HG02884 (cell line): ENCODE measurements around the gene SLC35E2B.
"Not testable (repeated sequence)": the region's sequence is repeated elsewhere in the genome, so short reads cannot be mapped to it uniquely, and the experiment has no call there.

Experiments used
- ATAC-seq: cut with Tn5 transposase; IDR thresholded peaks from one replicate; pipeline ENCODE4 v1.9.1; 2021; ENCODE audit warnings: mild to moderate bottlenecking, moderate library complexity; ENCODE audit not compliant: unreplicated experiment

SLC35E2B gene

DNA sequence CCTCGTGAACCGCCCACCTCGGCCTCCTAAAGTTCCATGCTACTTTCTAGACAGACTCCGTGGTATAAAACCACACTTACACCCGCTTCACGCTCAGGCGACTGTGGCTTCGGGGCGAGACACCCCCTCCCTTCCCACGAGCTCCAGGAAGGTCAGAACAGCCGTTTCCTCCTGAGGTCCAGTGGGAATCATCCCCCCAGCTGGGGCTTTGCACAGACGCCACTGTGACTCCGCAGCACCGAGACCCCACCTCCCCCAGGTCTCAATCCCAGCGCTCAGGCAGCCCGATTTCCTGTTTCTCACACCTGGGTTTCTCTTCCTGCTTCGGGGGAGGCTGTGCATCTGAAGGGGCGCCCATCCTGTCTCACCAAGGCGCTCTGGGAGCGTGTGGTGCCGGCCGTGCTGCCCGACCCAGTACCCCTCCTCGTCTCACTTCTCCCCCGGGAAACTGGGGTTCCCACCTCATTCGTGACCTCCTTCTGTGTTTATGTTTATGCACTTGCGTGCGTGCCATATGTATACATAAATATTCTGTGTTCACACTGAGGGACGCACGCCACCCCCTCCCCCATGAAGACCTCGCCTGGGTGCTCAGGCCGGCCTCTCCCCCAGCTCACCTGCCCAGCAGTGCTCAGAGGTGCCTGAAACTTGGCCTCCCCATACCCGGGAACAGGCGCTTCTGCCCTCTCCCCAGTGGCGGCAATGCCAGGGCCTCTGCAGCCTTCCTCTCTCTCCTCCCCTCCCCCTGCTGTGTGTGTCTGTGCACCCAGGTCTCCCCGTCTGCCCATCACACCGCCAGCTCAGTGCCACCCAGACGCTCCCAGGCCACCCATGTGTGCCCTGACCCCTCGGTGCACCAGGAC, 14.6 kb downstream of the SLC35E2B start:
- peak; percentile 54 for ATAC-seq

DNA sequence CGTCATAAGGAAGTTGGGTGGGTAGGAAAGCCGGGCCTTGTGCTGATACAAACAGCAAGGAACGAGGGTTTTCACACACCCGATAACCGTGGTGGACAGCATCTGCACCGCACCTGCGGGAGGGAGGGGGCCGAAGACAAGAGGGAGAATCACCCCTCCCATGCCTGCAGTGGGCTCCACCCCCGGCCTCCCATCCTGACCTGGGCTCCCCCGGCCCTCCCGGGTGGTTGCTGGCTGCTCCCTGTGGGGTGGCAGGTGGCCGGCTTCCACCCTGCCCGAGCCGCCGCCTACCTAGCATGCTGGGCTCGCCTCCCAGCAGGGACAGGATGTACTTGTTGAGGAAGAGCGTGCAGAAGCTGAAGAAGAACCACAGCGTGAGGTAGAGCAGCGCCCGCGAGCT, 16.5 kb downstream of the SLC35E2B start:
- ATAC-seq = not testable (repeated sequence)

DNA sequence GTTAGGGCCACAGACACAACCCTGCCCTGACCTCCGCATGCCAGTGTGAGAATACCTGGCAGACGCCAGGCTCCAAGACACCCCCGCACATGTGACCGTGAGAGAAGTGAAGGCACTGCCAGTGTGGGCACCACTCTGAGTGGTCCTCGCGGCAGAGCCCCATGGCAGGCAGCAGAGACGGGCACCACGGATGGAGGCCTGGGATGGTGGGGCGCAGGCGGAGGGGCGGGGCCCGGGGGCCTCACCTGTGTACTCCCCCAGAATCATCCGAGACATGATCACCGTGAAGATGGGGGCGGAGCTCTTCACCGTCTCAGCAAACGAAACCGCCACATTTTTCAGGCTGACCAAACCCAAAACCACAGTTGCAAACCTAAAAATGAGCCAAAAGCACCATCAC, 17.4 kb downstream of the SLC35E2B start:
- ATAC-seq = not testable (repeated sequence)

DNA sequence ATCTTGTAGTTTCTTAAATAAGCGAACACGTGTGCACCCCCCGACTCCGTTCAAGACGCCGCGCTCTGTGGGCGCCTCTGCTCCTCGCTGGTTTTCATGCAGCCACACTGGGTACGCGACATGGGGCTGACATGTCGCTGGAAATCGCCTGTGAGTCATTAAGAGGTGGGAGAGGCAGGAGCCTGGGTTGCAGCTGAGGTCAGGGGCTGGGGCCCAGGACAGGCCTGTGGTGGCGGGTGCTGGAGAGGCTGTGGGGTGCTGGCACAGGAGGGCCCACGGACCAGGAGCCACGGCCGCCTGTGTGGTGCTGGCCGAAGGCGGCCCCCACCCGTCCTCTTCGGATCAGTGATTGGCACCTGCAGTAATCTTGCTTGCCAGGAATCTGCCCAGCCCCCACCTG, 17.8 kb downstream of the SLC35E2B start:
- ATAC-seq = not testable (repeated sequence)

DNA sequence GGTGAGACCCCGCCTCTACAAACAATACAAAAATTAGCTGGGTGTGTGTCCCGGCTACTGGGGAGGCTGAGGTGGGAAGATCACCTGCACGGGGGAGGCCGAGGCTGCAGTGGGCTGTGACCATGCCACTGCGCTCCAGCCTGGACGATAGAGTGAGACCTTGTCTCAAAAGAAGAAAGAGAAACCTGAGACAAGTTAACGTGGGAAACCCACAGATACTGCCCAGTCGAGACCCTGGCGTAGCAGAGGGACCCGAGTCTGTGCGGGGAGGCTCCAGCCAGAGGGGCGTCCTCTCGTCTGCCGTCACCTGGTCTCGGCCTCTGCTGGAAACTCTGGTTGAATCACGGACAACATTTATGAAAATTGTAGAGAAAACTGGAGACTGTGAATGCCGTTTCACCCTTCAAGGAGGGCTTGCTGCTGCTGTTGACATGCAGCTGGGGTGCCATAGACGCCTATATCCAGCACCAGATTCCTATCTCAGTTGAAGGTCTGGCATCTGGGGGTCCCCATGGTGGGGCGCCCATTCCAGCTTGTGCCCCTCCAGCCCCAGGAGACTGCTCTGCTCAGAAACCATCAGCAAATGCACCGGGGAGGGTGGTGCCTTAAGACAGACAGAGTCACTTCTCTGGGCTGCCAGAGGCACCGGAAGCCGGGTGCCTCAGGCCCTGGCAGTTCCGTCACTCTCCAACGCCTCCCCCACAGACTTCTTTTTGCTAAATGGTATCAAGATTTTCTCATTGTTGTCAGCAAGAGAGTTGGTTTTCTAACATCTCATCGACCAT, 20.2 kb downstream of the SLC35E2B start:
- ATAC-seq = no peak

DNA sequence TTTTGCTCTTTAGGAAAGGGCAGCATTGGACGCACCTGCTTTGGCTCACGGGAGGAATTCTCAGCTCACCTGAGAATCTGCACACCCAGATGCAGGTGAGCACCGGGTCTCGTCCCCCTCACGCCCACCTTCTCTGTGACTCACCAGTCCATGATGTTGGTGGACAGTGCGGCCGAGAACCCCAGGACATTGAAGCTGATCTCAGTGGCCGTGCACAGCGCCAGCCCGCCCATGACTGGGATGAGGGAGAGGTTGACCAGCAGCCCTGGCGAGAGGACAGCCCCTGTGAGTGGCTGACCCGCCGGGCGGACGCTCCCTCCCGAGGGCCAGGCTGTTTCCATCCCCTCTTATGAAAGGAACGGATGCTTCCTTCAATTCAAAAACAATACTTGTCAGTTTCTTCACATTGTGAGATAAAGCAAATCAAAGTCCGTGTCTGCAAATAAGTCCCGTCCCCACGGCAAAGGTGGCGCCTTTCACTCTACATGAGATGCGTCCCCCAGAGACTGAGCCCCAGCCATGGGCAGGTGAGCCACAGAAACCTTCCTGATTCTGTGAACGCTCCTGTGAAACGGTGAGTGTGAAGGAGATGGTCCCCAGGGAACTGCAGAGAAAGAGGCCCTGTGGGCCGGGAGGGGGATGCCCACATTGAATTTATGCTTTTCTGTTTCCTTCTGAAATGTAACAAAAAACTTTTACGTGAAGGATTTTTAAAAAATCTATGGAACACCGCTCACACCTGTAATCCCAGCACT, 21.1 kb downstream of the SLC35E2B start:
- ATAC-seq = no peak

DNA sequence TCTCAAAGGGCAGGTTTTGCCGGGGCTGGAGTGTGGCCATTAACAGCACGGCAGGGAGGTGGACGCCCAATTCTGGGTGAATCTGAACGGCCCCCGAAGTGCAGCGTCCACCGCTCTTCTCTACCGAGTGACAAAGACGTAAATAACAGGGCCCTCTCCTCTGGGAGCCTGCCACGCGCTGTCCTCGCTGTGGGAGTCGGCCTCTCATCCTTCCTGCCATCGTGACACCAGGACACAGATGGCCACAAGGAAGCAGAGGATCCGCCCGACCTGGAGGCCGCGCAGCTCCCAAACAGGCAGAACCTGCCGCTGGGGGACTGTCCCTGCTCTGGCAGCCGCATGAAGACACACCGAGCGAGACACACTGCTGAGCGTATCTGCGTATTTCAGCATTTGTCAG, 21.7 kb downstream of the SLC35E2B start:
- no peak for ATAC-seq

DNA sequence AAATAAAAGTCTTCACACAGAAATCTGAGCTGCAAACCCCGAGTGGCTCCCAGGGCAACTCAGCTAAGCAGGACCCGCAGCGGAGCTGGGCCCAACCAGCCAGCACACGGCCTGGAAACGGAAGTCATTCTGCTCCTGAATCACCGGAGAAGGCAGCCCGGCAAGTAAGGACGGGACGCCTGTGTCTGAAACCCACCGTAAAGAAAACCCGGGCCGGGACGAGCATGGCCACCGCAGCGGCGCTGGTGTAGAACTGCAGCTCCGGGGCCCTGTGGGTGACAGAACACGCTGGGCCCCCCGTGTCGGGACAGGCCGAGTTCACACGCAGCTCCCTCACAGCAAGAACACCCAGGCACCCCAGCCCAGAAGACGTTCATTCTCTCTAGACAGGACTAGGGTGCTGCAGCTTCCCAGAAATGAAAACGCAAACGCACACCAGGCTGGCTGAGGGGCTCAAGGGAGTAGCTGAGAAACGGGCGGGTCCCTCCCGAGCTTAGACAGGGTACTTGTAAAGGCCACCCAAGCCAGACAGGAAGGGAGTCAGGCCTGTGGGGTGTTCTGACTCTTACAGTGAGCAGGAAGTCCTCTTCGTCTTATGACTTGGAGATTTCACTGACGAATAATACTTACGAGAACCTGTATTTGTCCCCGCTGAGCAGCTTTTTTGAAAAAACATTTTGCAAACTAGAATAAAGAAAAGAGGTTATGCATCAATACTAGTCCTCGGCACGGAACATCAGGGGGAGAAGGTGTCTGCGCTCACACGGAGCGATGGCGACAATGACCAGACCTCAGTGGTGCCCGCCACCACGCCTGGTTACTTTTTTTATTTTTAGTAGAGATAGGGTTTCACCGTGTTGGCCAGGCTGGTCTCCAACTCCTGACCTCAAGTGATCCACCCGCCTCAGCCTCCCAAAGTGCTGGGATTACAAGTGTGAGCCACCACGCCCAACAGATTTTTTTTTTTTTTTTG, 22.8 kb downstream of the SLC35E2B start:
- no peak for ATAC-seq

DNA sequence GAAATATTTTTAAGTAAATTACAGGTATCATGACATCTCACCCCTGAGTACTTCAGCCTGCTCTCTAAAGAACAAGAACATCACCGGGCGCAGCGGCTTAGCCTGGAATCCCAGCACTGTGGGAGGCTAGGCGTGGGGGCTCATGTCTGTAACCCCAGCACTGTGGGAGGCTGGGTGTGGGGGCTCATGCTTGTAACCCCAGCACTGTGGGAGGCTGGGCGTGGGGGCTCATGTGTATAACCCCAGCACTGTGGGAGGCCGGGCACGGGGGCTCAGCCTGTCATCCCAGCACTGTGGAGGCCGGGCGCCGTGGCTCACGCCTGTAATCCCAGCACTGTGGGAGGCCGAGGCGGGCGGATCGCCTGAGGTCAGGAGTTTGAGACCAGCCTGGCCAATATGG, 26.1 kb downstream of the SLC35E2B start:
- no peak for ATAC-seq

DNA sequence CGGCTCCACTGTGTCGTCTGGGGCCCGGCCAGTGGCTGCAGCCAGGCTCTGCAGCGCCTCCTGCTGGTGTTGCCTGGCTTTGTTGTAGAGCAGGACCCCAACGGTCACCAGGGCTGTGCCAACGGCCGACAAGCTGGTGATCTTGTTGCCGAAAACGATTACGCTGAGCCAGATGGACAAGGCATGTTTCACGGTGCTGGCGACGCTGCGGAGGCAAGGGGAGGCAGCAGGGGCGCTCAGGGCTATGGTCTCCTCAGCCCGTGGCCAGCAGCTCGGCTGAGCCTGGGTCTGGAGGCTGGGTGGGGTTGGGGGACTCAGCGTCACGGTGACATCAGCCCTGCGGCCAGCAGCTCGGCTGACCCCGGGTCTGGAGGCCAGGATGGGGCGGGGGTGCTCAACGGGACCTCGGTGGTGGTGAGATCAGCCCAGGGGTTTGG, 26.8 kb downstream of the SLC35E2B start:
- ATAC-seq = no peak

DNA sequence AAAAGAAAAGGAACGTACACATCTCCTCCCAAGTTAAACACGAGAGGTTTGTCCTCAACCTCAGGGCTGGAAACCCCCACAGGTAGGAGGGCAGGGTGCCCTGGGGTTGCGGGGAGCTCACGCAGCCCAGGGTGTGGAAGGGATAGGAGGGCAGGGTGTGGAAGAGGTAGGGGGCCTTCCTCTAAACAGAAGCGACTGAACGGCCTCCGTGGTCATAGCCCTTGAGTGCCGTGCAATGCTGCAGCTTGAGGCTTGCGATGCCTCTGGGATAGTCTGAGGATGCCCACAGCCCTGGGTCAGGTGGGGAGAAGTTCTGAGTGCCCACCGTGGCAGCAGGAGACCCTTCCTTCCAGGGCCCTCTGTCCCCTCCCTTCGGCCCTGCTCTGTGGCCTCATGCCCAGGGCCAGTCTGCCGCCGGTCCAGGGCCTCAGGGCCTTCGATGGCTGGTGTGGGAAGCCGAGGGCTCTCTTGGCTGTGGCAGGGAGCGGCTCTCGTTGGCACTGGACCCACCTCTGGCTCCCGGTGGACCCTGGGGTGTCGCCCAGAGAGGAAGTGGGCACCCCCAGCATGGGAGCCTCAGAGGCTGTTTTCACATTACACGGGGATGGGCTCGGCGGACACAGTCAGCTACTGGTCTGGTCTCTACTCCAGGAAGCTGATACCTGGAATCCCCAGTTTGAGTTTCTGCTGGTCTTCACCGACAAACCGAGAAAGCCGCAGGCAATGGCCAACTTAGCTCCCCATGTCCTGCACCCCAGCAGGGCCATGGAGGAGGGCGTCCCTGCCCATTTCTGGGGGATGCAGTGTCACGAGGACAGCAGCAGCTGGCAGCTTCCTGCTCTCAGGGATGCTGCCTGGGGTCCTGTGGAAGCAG, 27.4 kb downstream of the SLC35E2B start:
- ATAC-seq = no peak

DNA sequence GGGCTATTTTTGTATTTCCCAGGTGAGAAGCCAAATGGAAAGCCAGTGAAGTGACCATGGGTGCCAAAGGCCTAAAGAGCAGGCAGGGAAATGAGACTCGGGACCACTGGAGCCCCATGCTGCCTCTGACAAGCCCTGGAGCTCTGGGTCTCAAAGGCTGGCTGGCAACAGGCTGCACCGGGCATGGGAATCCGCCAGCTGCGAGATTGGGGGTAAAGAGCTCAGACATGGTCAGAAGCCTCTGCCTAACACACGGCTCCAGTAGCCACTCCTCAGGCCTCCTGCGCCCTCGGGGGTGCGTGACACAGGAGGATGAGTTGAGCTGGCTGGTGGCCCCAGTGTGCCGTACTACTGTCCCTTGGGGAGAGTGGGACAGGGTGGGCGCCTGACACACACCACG, 28.3 kb downstream of the SLC35E2B start:
- ATAC-seq = not testable (repeated sequence)

DNA sequence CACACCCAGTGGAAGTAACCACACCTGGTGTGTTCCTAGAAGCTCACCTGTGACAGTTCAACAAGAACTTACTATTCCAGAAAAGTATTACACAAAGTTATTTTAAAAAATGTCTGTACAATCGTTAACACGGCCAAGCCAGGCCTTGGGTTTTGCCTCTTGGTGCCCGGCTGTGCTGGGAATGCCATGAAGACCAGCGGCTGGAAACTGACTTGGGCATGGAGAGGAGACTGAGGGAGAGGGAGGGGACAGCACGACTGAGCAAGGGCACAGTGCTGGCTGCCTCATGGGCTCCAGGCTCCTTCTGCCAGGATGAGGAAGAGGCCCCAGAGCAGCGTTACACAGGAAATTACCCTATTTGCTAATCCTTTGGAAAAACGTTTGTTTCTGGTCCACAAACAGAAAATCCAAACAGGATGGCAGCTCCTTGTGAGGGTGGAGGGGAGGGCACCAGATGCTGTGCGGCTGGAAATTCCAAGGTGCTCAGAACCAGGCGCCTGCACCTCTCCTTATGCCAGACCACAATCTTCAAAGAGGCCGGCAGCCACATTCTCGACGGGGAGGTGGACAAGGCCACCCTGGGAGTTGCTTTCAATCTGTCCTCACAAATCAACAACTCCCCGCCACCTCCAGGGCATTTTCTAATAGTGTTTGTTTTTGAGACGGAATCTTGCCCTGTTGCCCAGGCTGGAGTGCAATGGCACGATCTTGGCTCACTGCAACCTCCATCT, 29.6 kb downstream of the SLC35E2B start:
- not testable (repeated sequence) for ATAC-seq

DNA sequence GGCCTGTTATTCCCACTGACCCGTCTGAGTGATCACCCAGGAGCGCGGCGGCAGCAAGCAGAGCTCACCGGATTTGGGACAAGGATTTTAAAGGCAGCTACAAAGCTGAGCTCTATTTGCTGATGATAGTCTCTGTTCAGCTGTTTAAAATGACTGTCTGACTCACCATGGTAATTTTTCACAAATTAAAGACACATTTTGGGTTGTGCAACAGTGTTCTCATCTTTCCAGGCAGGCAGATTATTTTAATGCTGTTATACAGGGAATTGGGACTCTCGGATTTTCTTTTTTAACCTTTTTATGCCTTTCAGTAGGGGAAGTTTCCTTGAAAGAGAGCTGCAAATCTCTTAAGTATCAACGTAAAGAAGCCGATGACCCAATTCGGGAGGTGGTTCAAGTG, 30.2 kb downstream of the SLC35E2B start:
- not testable (repeated sequence) for ATAC-seq

DNA sequence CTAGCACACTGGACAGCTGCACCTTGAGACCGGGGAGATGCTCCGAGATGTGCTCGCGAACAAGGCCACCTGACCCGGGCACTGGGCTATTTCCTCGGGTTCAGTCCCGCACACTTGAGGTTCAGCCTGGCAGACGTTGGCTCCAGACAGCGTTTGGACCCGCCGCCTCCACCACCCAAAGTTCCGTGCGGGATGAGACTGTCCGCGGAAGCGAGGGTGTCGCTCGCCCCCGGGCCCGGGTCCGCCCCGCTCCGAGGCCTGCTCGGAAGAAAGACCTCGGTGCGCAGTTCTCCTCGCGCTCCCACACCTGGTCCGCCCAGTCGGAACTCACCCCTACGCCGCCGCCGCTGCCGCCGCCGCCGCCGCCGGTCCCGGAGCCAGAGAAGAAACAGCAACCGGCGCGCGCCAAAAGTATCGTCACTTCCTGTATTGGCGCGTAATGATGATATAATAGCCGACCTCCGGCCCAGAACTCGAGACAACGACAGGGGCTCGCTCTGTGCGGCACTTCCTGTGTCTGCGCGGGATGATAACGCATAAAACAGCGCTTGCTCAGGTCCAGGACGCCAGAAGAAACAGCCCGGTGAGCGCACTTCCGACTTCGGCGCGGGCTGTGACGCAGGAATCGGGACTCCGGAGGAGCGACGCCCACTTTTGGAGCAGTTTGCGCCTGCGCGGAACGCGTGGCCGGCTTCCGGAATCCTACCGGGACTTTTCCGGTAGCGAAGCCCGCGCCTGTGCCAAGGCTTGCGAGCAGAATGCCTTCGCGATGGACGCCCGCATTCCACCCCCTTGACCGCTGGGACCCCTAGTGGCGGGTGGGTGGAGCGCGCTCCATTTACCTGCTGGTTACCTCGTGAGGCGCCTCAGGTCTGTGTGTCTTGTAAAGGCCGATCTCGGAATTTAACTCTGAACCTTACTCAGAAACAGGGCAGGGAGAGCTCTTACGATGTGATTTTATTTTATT, 33.7 kb downstream of the SLC35E2B start, which contains the start of gene CDK11B:
Gene CDK11B (minus strand): TSS at position 422 of the 967 bp plus-strand sequence. CDS start 1,519 bp downstream, outside the sequence.
- ATAC-seq = peak; percentile 79

DNA sequence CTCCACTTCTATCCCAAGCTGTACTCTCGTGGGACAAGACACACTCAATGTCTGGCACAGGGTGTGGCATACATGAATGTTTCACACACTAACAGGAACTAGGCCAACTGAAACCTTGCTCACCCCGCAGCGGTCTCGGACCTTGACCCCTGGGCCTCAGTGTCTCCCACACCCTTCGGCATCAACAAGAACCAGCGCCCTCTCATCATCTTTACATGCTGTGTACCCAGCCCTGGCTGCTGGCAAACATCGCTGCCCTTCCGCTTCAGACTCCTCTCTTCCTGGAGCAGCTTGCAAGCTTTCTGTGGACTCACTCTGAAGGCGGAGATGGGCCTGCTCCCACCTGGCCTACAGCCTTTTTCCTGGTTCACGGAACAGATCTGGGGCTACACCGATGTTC, 44.3 kb downstream of the SLC35E2B start:
- not testable (repeated sequence) for ATAC-seq
